ENCODE data around the gene MYO10. TPM values are rescaled to one million over a fixed set of nuclear protein-coding genes. Genes with fewer than 3 reads are reported as not detected.

The MYO10 gene
- total RNA-seq, 1 donor from 2014 or later, result 56.7 TPM

- H3K27ac Mint-ChIP-seq, result no peak overlapping the region
- peaks cover 12% of the 10 kb centered on the region for H3K4me1 Mint-ChIP-seq
- H3K36me3 Mint-ChIP-seq, result peaks cover 6% of the 10 kb centered on the region
- H3K27me3 Mint-ChIP-seq (ENCODE audit: low read depth), result no peaks in the 10 kb centered on the region
- no peak for TF ChIP-seq CTCF (IDR thresholded peaks at IDR 0.05; ENCODE audit: unreplicated experiment)
- no peak for DNase-seq (ENCODE audit: low spot score in 2 of 2, unreplicated experiment in 2 of 2)
- H3K9me3 Mint-ChIP-seq, result peaks cover 9% of the 10 kb centered on the region
- H3K4me3 Mint-ChIP-seq, result no peak overlapping the region
Observed at GRCh38 chr5:16794269-16794913, 141.7 kb downstream of the MYO10 start.

DNA sequence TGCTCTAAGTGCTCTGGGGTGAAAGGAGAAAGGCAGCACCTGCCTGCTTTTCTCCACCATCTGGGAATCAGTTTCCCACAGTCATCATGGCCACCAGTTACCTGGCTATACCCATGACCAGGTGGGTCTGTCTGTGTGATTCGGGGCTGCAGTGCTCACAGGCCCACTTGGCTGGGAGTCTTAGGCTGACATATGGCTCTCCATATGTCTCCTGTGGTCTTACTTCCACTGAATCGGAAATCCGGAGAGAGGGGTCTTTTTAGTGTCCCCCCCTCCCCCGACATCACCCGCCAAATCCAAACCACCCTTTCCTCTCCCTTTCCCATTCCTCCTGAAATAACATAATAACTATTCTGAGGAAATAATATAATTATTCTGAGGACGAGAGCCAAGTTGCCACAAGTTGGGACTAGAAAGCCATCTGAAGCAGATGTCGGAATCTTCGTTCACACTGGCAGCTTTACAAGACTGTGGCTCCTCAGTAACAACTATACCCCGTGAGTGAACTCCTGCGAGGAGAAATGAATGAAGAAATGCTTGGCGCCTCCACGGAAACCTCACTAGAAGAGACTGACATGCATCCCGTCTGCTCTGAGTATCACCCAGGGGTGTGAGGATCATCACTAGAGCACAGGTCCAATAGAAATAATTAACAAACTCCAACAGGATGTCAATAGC, 143.4 kb downstream of the MYO10 start:
- Mint-ChIP-seq H3K36me3 (peaks cover 9% of the 10 kb centered on the region), H3K4me3 (no peak overlapping the region), H3K27me3 (ENCODE audit: low read depth) (no peaks in the 10 kb centered on the region), H3K9me3 (peaks cover 4% of the 10 kb centered on the region), H3K4me1 (peaks cover 12% of the 10 kb centered on the region), H3K27ac (no peak overlapping the region)
- no peak for DNase-seq (ENCODE audit: low spot score in 2 of 2, unreplicated experiment in 2 of 2)
- no peak for TF ChIP-seq CTCF (IDR thresholded peaks at IDR 0.05; ENCODE audit: unreplicated experiment)

DNA sequence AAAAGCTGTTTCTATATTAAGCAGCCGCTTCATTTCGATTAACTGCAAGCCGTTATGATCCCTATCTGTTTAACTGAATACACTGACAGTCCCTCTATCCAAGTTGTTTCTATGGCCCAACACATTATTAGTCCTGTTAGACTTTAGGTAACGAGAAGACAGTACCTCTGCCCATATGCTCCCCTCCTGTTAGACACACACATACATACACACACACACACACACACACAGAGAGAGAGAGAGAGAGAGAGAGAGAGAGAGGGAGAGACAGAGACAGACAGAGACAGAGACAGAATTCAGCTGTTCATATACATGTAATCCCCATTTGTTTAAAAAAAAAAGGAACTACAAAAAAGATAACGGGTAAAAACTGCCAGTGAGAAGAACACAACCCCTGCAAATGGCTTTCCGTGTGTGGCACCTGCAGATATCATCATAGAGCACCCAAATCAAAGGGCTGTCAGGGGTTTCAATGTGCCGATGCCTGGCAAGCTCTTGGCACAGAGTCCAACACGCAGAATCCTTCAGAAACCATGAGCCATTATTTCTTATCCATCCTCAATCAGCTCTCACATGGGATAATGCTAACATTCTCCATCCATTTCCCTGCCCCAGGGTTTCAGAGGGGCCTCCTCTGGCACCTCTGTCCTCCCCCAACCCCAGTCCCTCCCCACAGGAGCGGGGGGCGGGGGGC, 144.0 kb downstream of the MYO10 start:
- Mint-ChIP-seq H3K4me1 (peaks cover 16% of the 10 kb centered on the region), H3K4me3 (no peak overlapping the region), H3K36me3 (peaks cover 8% of the 10 kb centered on the region), H3K27ac (peak overlapping the region; percentile 13), H3K9me3 (no peaks in the 10 kb centered on the region), H3K27me3 (ENCODE audit: low read depth) (no peaks in the 10 kb centered on the region)
- TF ChIP-seq CTCF (IDR thresholded peaks at IDR 0.05; ENCODE audit: unreplicated experiment), result no peak
- no peak for DNase-seq (ENCODE audit: low spot score in 2 of 2, unreplicated experiment in 2 of 2)

GRCh38 chr5:16791036-16791705, 144.9 kb downstream of the MYO10 start:
- Mint-ChIP-seq H3K27ac (no peak overlapping the region), H3K9me3 (no peaks in the 10 kb centered on the region), H3K36me3 (peaks cover 8% of the 10 kb centered on the region), H3K27me3 (ENCODE audit: low read depth) (no peaks in the 10 kb centered on the region), H3K4me1 (peaks cover 14% of the 10 kb centered on the region), H3K4me3 (no peak overlapping the region)
- DNase-seq (ENCODE audit: low spot score in 2 of 2, unreplicated experiment in 2 of 2), result no peak
- peak; percentile 92 for TF ChIP-seq CTCF (IDR thresholded peaks at IDR 0.05; ENCODE audit: unreplicated experiment)

DNA sequence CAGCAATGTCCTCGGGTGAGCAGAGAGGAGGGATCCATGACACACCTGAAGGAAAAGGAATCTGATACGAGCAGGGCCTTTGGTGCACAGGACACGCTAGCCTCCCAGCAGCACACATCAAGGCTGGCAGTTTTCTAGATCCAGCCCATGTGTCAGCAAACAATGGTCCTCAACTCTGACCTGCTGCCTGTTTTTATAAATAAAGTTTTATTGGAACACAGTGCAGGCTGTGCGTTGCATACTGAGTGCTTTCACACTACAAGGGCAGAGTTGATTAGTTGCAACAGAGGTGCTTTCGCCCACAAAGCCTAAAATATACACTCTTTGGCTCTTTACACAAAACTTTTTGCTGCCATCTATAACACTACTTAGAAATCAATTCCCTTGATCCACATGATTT, 147.1 kb downstream of the MYO10 start:
- no peak for DNase-seq (ENCODE audit: low spot score in 2 of 2, unreplicated experiment in 2 of 2)
- Mint-ChIP-seq H3K27ac (no peak overlapping the region), H3K36me3 (peaks cover 15% of the 10 kb centered on the region), H3K4me3 (no peak overlapping the region), H3K4me1 (peaks cover 13% of the 10 kb centered on the region), H3K9me3 (no peaks in the 10 kb centered on the region), H3K27me3 (ENCODE audit: low read depth) (no peaks in the 10 kb centered on the region)
- TF ChIP-seq CTCF (IDR thresholded peaks at IDR 0.05; ENCODE audit: unreplicated experiment), result no peak
